ENCODE results near the gene MAD2L1BP. TPM values are rescaled to one million over a fixed set of nuclear protein-coding genes. Genes with fewer than 3 reads are reported as not detected.
A peak's percentile ranks its signal among the peaks of the same experiment; 100 is the strongest.

The MAD2L1BP gene
- polyA plus RNA-seq, 1 of the 3 experiments (the other 2 are of a cell fraction): 30.9 TPM

DNA sequence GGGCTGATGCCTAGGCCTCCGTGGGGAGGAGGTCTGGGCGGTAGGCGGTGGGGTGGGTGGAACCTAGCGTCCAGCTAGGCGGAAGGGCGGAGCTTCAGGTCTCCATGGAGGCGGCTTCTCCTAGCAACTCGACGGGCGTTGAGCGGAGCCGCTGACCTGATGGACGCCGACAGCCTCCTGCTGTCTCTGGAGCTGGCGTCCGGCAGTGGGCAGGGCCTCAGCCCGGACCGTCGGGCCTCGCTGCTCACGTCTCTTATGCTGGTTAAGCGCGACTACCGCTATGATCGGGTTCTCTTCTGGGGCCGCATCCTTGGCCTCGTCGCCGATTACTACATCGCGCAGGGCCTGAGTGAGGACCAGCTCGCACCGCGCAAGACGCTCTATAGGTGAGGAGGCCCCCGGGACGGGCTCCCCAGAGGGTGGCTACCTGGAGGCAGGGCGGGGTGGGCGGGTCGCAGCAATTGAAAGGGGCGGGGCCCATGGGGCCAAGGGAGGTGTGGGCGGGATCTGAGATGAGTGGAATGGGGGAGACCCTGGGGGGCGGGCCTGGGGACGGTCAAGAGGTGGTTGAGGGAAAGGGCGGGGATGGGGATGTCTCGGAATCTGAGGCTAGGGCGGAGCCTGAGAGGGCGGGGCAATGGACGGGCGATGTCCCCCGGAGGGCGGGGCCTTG is 9.4 kb downstream of the MAD2L1BP start, which contains the start of gene RSPH9:
Gene RSPH9 (plus strand): TSS at position 97 of the 673 bp plus-strand sequence. CDS start 63 bp downstream, at position 160.
- H3K4me3 ChIP-seq (ENCODE audit: low read depth in 2 of 2, low read length in 1 of 2): peak within 1 kb of the TSS; percentile 26 to 29; a peak in 3 of 4 replicates
- 62% methylated on average over 28 of the region's 52 CpGs for WGBS (ENCODE audit: low lambda C conversion rate)
- TF ChIP-seq GATA2 (CRISPR knock-in tag; IDR thresholded peaks at IDR 0.05): no peak
- no peak for TF ChIP-seq SMC3 (IDR thresholded peaks at IDR 0.05; ENCODE audit: low read depth, low read length)
- TF ChIP-seq MXI1 (IDR thresholded peaks at IDR 0.05; ENCODE audit: low read depth, low read length): no peak
- no peak within 1 kb of the TSS for H2AFZ ChIP-seq (ENCODE audit: low read depth)
- H3F3A ChIP-seq (replicated peaks; ENCODE audit: insufficient read depth): no peaks in the 10 kb centered on the region
- peaks cover 5% of the 10 kb centered on the region in 2 experiments; a peak in 2 of 4 replicates for H3K4me1 ChIP-seq (ENCODE audit: control insufficient read depth in 1 of 2, insufficient read depth in 2 of 2, low read depth in 1 of 2, low read length in 1 of 2)
- H3K9ac ChIP-seq: no peak within 1 kb of the TSS
- no peaks in the 10 kb centered on the region for H3K27me3 ChIP-seq (ENCODE audit: insufficient read depth)
- ChIA-PET CTCF (interaction anchor here (1.1 to 1.8 kb wide), 4 partner anchors 22 to 434 kb away, joined by 4 to 10 read pairs (median 4); no protein-coding TSS in a partner anchor), POLR2A (interaction anchor here (0.8 to 1.0 kb wide), 2 partner anchors 9 to 16 kb away, joined by 3 to 4 read pairs; partner anchors contain the start of genes GTPBP2 and MAD2L1BP)
- no peaks in the 10 kb centered on the region for H3K9me3 ChIP-seq
- H3K9me2 ChIP-seq: no peaks in the 10 kb centered on the region
- 0 out of 2 replicates have a peak, but pooled peaks cover 3% of the 10 kb centered on the region for H4K20me1 ChIP-seq (ENCODE audit: insufficient read depth)
- H3K27ac ChIP-seq (ENCODE audit: low read depth in 2 of 2, low read length in 1 of 2): no peak within 1 kb of the TSS
- H3K4me2 ChIP-seq: no peak within 1 kb of the TSS
- DNase-seq: peak; percentile 77
- peaks cover 11 to 23% of the 10 kb centered on the region in 2 experiments for H3K36me3 ChIP-seq (replicated peaks in 1 of 2; ENCODE audit: control insufficient read depth in 1 of 2, insufficient read depth in 2 of 2, low read length in 1 of 2)
- H3K79me2 ChIP-seq (ENCODE audit: insufficient read depth): peaks cover 13% of the 10 kb centered on the region; the same call in 1 of the 2 replicates

DNA sequence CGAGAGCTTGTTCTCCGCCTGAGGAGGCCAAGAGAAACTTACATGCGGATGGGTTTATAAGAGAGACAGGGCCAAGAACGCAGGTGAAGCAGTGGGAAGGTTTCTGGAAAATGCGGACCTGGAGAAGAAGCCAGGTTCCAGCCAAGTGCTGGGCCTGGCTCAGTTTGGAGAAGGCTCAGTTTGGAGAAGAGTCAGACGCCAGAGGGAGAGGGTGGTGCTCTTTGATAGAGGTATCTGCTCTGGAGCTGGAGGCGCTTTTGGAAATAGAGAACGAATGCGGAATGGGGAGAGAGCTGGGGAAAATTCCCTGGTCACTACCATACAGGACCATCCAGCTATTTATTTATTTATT is 9.9 kb downstream of the MAD2L1BP start:
- Histone ChIP-seq H3K4me2 (no peak overlapping the region), H3K9me3 (no peaks in the 10 kb centered on the region), H3K9ac (no peak overlapping the region), H2AFZ (ENCODE audit: low read depth) (no peak overlapping the region), H3F3A (replicated peaks; ENCODE audit: insufficient read depth) (no peaks in the 10 kb centered on the region), H3K9me2 (no peaks in the 10 kb centered on the region), H3K36me3 (replicated peaks in 1 of 2; ENCODE audit: control insufficient read depth in 1 of 2, insufficient read depth in 2 of 2, low read length in 1 of 2) (peaks cover 5 to 18% of the 10 kb centered on the region in 2 experiments), H4K20me1 (ENCODE audit: insufficient read depth) (0 out of 2 replicates have a peak, but pooled peaks cover 3% of the 10 kb centered on the region), H3K27me3 (ENCODE audit: insufficient read depth) (no peaks in the 10 kb centered on the region), H3K4me1 (ENCODE audit: control insufficient read depth in 1 of 2, insufficient read depth in 2 of 2, low read depth in 1 of 2, low read length in 1 of 2) (peaks cover under 1% of the 10 kb centered on the region in 2 experiments; a peak in 1 of 4 replicates), H3K79me2 (ENCODE audit: insufficient read depth) (peaks cover 8% of the 10 kb centered on the region; the same call in 1 of the 2 replicates), H3K27ac (ENCODE audit: low read depth in 2 of 2, low read length in 1 of 2) (no peak overlapping the region), H3K4me3 (ENCODE audit: low read depth in 2 of 2, low read length in 1 of 2) (peak overlapping the region; percentile 20 to 26; a peak in 3 of 4 replicates)
- ChIA-PET POLR2A (interaction anchor here (0.8 to 1.0 kb wide), 2 partner anchors 10 to 16 kb away, joined by 3 to 4 read pairs; partner anchors contain the start of genes GTPBP2 and MAD2L1BP), CTCF (interaction anchor here (1.1 to 1.8 kb wide), 3 partner anchors 22 to 433 kb away, joined by 4 to 10 read pairs (median 4); no protein-coding TSS in a partner anchor)
- DNase-seq: no peak
- 53% methylated on average over 9 of the region's 9 CpGs for WGBS (ENCODE audit: low lambda C conversion rate)
- TF ChIP-seq, protein P1, sequence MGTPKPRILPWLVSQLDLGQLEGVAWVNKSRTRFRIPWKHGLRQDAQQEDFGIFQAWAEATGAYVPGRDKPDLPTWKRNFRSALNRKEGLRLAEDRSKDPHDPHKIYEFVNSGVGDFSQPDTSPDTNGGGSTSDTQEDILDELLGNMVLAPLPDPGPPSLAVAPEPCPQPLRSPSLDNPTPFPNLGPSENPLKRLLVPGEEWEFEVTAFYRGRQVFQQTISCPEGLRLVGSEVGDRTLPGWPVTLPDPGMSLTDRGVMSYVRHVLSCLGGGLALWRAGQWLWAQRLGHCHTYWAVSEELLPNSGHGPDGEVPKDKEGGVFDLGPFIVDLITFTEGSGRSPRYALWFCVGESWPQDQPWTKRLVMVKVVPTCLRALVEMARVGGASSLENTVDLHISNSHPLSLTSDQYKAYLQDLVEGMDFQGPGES (IDR thresholded peaks at IDR 0.05; ENCODE audit: low read depth, low read length): no peak
- TF ChIP-seq GABPA (IDR thresholded peaks at IDR 0.05; ENCODE audit: low read depth): no peak

DNA sequence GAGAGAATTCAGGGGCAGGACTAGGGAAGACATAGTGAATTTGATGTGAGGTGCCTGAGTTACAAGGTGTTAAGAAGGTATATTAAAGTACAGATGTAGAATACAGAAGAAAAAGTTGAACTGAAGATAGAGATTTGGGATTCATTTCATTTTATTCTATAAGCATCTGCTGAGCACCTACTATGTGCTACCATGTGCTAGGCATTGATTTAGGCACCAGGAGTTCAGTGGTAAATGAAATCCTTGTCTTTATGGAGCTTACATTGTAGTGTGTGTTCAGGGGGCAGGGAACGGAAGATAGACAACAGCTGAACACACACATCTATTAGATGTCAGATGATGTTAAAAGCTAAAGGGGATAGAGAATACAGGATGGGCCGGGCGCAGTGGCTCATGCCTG is 12.0 kb downstream of the MAD2L1BP start:
- Histone ChIP-seq H3K27ac (ENCODE audit: low read depth in 2 of 2, low read length in 1 of 2) (no peak overlapping the region), H3K36me3 (replicated peaks in 1 of 2; ENCODE audit: control insufficient read depth in 1 of 2, insufficient read depth in 2 of 2, low read length in 1 of 2) (peaks cover 0 to 4% of the 10 kb centered on the region in 2 experiments), H4K20me1 (ENCODE audit: insufficient read depth) (no peaks in the 10 kb centered on the region), H3K9me2 (no peaks in the 10 kb centered on the region), H3K9me3 (no peaks in the 10 kb centered on the region), H3K9ac (no peak overlapping the region), H3K79me2 (ENCODE audit: insufficient read depth) (no peaks in the 10 kb centered on the region), H3K4me3 (ENCODE audit: low read depth in 2 of 2, low read length in 1 of 2) (no peak overlapping the region), H2AFZ (ENCODE audit: low read depth) (no peak overlapping the region), H3K27me3 (ENCODE audit: insufficient read depth) (no peaks in the 10 kb centered on the region), H3K4me2 (no peak overlapping the region), H3F3A (replicated peaks; ENCODE audit: insufficient read depth) (no peaks in the 10 kb centered on the region), H3K4me1 (ENCODE audit: control insufficient read depth in 1 of 2, insufficient read depth in 2 of 2, low read depth in 1 of 2, low read length in 1 of 2) (no peaks in the 10 kb centered on the region)
- CTCF ChIA-PET: interaction anchor here (1.0 to 1.6 kb wide), 4 partner anchors 14 to 39 kb away, joined by 3 to 5 read pairs (median 4); no protein-coding TSS in a partner anchor
- WGBS (ENCODE audit: low lambda C conversion rate): 95% methylated on average over 3 of the region's 3 CpGs
- POLR2A ChIA-PET: interaction anchor here (0.8 to 1.6 kb wide), 2 partner anchors 12 to 17 kb away, joined by 3 to 6 read pairs; partner anchors contain the start of gene MAD2L1BP
- no peak for TF ChIP-seq EP300 (IDR thresholded peaks at IDR 0.05; ENCODE audit: borderline replicate concordance in 1 of 2, low read depth in 1 of 2, low read length in 1 of 2)
- no peak for TF ChIP-seq SIN3A (IDR thresholded peaks at IDR 0.05; ENCODE audit: borderline replicate concordance, low read depth, low read length)
- no peak for TF ChIP-seq FOXM1 (IDR thresholded peaks at IDR 0.05; ENCODE audit: low read depth)
- TF ChIP-seq TCF12 (IDR thresholded peaks at IDR 0.05): no peak
- no peak for TF ChIP-seq ELF1 (IDR thresholded peaks at IDR 0.05)
- no peak for TF ChIP-seq GATA2 (CRISPR knock-in tag; IDR thresholded peaks at IDR 0.05)
- no peak for TF ChIP-seq NFIC (IDR thresholded peaks at IDR 0.05; ENCODE audit: borderline replicate concordance)
- TF ChIP-seq MXI1 (IDR thresholded peaks at IDR 0.05; ENCODE audit: low read depth, low read length): no peak
- no peak for TF ChIP-seq JUND (IDR thresholded peaks at IDR 0.05)
- TF ChIP-seq, protein P2, sequence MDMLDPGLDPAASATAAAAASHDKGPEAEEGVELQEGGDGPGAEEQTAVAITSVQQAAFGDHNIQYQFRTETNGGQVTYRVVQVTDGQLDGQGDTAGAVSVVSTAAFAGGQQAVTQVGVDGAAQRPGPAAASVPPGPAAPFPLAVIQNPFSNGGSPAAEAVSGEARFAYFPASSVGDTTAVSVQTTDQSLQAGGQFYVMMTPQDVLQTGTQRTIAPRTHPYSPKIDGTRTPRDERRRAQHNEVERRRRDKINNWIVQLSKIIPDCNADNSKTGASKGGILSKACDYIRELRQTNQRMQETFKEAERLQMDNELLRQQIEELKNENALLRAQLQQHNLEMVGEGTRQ (IDR thresholded peaks at IDR 0.05; ENCODE audit: borderline replicate concordance, low read depth, low read length): no peak
- TF ChIP-seq TEAD4 (IDR thresholded peaks at IDR 0.05; ENCODE audit: borderline replicate concordance, insufficient read depth): no peak
- no peak for TF ChIP-seq CHD2 (IDR thresholded peaks at IDR 0.05; ENCODE audit: low read length, partially characterized antibody)
- TF ChIP-seq, protein P3, sequence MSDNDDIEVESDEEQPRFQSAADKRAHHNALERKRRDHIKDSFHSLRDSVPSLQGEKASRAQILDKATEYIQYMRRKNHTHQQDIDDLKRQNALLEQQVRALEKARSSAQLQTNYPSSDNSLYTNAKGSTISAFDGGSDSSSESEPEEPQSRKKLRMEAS (IDR thresholded peaks at IDR 0.05; ENCODE audit: low read depth): no peak
- DNase-seq: no peak

All from SK-N-SH (cell line).